Activated naive CD4-positive, alpha-beta T cell treated with Interleukin-2 at 50 U/mL for 16 hours (primary cell): Measurements from ENCODE around the gene PLD2.
"Not testable (repeated sequence)": the region's sequence is repeated elsewhere in the genome, so short reads cannot be mapped to it uniquely, and the experiment has no call there.

ENCODE experiments used
- DNase-seq: peaks from one replicate; pipeline ENCODE4 v3.0.0-alpha.2; 2020

The PLD2 gene

GRCh38 chr17:4837471-4838308, 30.7 kb downstream of the PLD2 start:
- no peak for DNase-seq

GRCh38 chr17:4838309-4838785, 31.4 kb downstream of the PLD2 start:
- DNase-seq, result no peak

- no peak for DNase-seq
Measured at GRCh38 chr17:4839221-4839620, 32.3 kb downstream of the PLD2 start.

GRCh38 chr17:4839965-4840892, 33.3 kb downstream of the PLD2 start:
- no peak for DNase-seq

GRCh38 chr17:4840893-4841242, 33.9 kb downstream of the PLD2 start:
- peak; percentile 31 for DNase-seq

- DNase-seq, result no peak
Measured at GRCh38 chr17:4842376-4842775, 35.4 kb downstream of the PLD2 start.

- DNase-seq, result no peak
Measured at GRCh38 chr17:4843321-4844000, 36.5 kb downstream of the PLD2 start.

GRCh38 chr17:4845118-4845517, 38.2 kb downstream of the PLD2 start:
- DNase-seq, result no peak

- no peak for DNase-seq
Measured at GRCh38 chr17:4846635-4847390, 39.9 kb downstream of the PLD2 start.

GRCh38 chr17:4849011-4849536, 42.1 kb downstream of the PLD2 start:
- no peak for DNase-seq

GRCh38 chr17:4850246-4850645, 43.3 kb downstream of the PLD2 start:
- no peak for DNase-seq

GRCh38 chr17:4851084-4851483, 44.1 kb downstream of the PLD2 start:
- DNase-seq, result no peak

- no peak for DNase-seq
Measured at GRCh38 chr17:4852567-4853207, 45.7 kb downstream of the PLD2 start.

GRCh38 chr17:4853208-4853671, 46.3 kb downstream of the PLD2 start:
- DNase-seq, result no peak

GRCh38 chr17:4854111-4854681, 47.2 kb downstream of the PLD2 start:
- no peak for DNase-seq

GRCh38 chr17:4856271-4856936, 49.5 kb downstream of the PLD2 start:
- DNase-seq, result no peak

- no peak for DNase-seq
Measured at GRCh38 chr17:4856937-4857314, 50.0 kb downstream of the PLD2 start.

- DNase-seq, result not testable (repeated sequence)
Measured at GRCh38 chr17:4857347-4857746, 50.4 kb downstream of the PLD2 start.

- DNase-seq, result no peak
Measured at GRCh38 chr17:4858068-4858881, 51.3 kb downstream of the PLD2 start.

- DNase-seq, result no peak
Measured at GRCh38 chr17:4858882-4859260, 51.9 kb downstream of the PLD2 start.
